GM12878 (cell line): ENCODE data around the gene OR5K1. TPM values are rescaled to one million over a fixed set of nuclear protein-coding genes. Genes with fewer than 3 reads are reported as not detected.

Source experiments
- ATAC-seq: fragments of 200-7000 bp; cut with Tn5 transposase; 3 replicates; pipeline ENCODE4 v1.9.1; 2020; ENCODE audit warnings: mild to moderate bottlenecking, moderate library complexity
- BruUV-seq: library from RNA; stranded (reverse); fragments of 400-500 nt; replicated peaks from 2 replicates; lab custom pipeline; 2021; lab: Mats Ljungman, UMichigan
- CTCF ChIA-PET: fragments of 300-600 bp; sonication (Branson Sonifier 250); formaldehyde crosslinking; extraction: SDS; loops from one replicate; lab custom pipeline; 2021; ENCODE audit warnings: inconsistent platforms; lab: Yijun Ruan, JAX
- POLR2A ChIA-PET: fragments of 350-600 bp; formaldehyde crosslinking; extraction: SDS; loops from one replicate; lab custom pipeline; 2021; ENCODE audit warnings: inconsistent platforms; lab: Charles Lee
- RAD21 ChIA-PET: fragments of 300-600 bp; sonication (Branson Sonifier 250); formaldehyde crosslinking; loops from one replicate; lab custom pipeline; 2023; ENCODE audit warnings: antibody characterized with exemption; ENCODE audit not compliant: unreplicated experiment; lab: Charles Lee
- SMC1A ChIA-PET: fragments of 300-600 bp; sonication (Branson Sonifier 250); formaldehyde crosslinking; loops from one replicate; lab custom pipeline; 2023; ENCODE audit not compliant: unreplicated experiment, uncharacterized antibody; lab: Charles Lee
- DNase-seq: peaks from one replicate; pipeline ENCODE4 v3.0.0-alpha.2; 2011; ENCODE audit warnings: low read depth, low spot score
- FAIRE-seq: peaks from 3 replicates; lab custom pipeline; 2011; peaks lifted over from hg19 to GRCh38; lab: Jason Lieb, UNC
- H2AFZ ChIP-seq: 2 replicates; pipeline ENCODE4 v1.6.0; 2011; ENCODE audit warnings: low read depth, low read length, control low read depth; ENCODE audit not compliant: control insufficient read depth
- H3K27ac ChIP-seq: 2 replicates; pipeline ENCODE4 v1.5.1; 2011; ENCODE audit warnings: control low read depth; ENCODE audit not compliant: control insufficient read depth, insufficient read depth
- H3K27me3 ChIP-seq, 2 experiments: replicated peaks in 1 of 2; 2 replicates each; pipeline versions ENCODE4 v1.6.0 to v1.6.1; 2011; ENCODE audit warnings: low read length in 1 of 2; ENCODE audit not compliant: control insufficient read depth in 2 of 2, insufficient read depth in 2 of 2
- H3K36me3 ChIP-seq, 2 experiments: 2 replicates each; pipeline ENCODE4 v1.5.1; 2011; ENCODE audit warnings: low read length in 1 of 2; ENCODE audit not compliant: control insufficient read depth in 2 of 2, insufficient read depth in 2 of 2
- H3K4me1 ChIP-seq: 2 replicates; pipeline ENCODE4 v1.6.1; 2011; ENCODE audit warnings: mild to moderate bottlenecking, low read length, moderate library complexity, mixed read lengths; ENCODE audit not compliant: control insufficient read depth, insufficient read depth
- H3K4me2 ChIP-seq: 2 replicates; pipeline ENCODE4 v1.6.0; 2011; ENCODE audit warnings: control low read depth; ENCODE audit not compliant: control insufficient read depth, insufficient read depth
- H3K4me3 ChIP-seq: fragments of 200-600 bp; sonication (generic); 2 replicates; pipeline ENCODE4 v1.5.1; 2016
- H3K79me2 ChIP-seq: 2 replicates; pipeline ENCODE4 v1.6.0; 2011; ENCODE audit warnings: low read length; ENCODE audit not compliant: control insufficient read depth, insufficient read depth
- H3K9ac ChIP-seq: 2 replicates; pipeline ENCODE4 v1.8.0; 2011; ENCODE audit warnings: low read length, control low read depth, mixed read lengths; ENCODE audit not compliant: control insufficient read depth, insufficient read depth
- H3K9me3 ChIP-seq: replicated peaks from 3 replicates; pipeline ENCODE4 v1.5.1; 2011; ENCODE audit warnings: mild to moderate bottlenecking, low read length; ENCODE audit not compliant: control insufficient read depth, insufficient read depth
- H4K20me1 ChIP-seq: 2 replicates; pipeline ENCODE4 v1.6.0; 2011; ENCODE audit not compliant: control insufficient read depth, insufficient read depth
- BACH1 ChIP-seq: fragments of 450-650 bp; IDR thresholded peaks from 2 replicates; pipeline ENCODE4 v1.6.1; 2017; ENCODE audit warnings: mild to moderate bottlenecking, borderline replicate concordance
- BCLAF1 ChIP-seq: fragments of 450-650 bp; IDR thresholded peaks from 2 replicates; pipeline ENCODE4 v1.6.1; 2017; ENCODE audit warnings: antibody characterized with exemption, mild to moderate bottlenecking, moderate library complexity
- E2F4 ChIP-seq: IDR thresholded peaks from 2 replicates; pipeline ENCODE4 v1.6.1; 2012; ENCODE audit warnings: low read depth, low read length, improper control_type of control experiment
- KDM1A ChIP-seq: fragments of 200-600 bp; sonication (generic); IDR thresholded peaks from 2 replicates; pipeline ENCODE4 v1.6.1; 2016; ENCODE audit warnings: borderline replicate concordance
- MYC ChIP-seq: IDR thresholded peaks from 2 replicates; pipeline ENCODE4 v1.6.1; 2011; ENCODE audit warnings: mild to moderate bottlenecking, low read length, moderate library complexity, inconsistent platforms; ENCODE audit not compliant: insufficient read depth, insufficient replicate concordance, insufficient read length, severe bottlenecking
- PAX5 ChIP-seq: IDR thresholded peaks from 2 replicates; pipeline ENCODE4 v1.6.1; 2011; ENCODE audit warnings: low read depth, low read length, borderline replicate concordance
- RUNX3 ChIP-seq: IDR thresholded peaks from 2 replicates; pipeline ENCODE4 v1.6.1; 2012; ENCODE audit warnings: low read length, inconsistent platforms
- ZNF622 ChIP-seq: fragments of 450-650 bp; IDR thresholded peaks from 2 replicates; pipeline ENCODE4 v1.6.1; 2017; ENCODE audit warnings: mild to moderate bottlenecking, inconsistent platforms
- ZNF687 ChIP-seq: fragments of 450-650 bp; IDR thresholded peaks from 2 replicates; pipeline ENCODE4 v1.6.1; 2017; ENCODE audit warnings: mild to moderate bottlenecking, moderate library complexity
- WGBS: methylation state at CpG from one replicate; pipeline ENCODE4 v1.1.6; 2016; ENCODE audit warnings: low lambda C conversion rate; ENCODE audit not compliant: insufficient replicate concordance, insufficient coverage; ENCODE audit errors: missing lambda C conversion rate; 5-methylcytosine and 5-hydroxymethylcytosine counted together
- in situ Hi-C: fragments of 300-500 bp; cut with MboI; formaldehyde crosslinking; loops from 9 replicates; pipeline ENCODE4 v1.14.3; 2018; ENCODE audit warnings: mixed read lengths
- intact Hi-C: fragments of 100-400 bp; cut with micrococcal nuclease; formaldehyde crosslinking; loops from one replicate; pipeline ENCODE4 v1.14.2; 2022; ENCODE audit not compliant: unreplicated experiment
- polyA plus RNA-seq, 11 experiments: library from polyadenylated mRNA; depleted of rRNA in 4 of 11; unstranded in 6 of 11; stranded (reverse) in 5 of 11; fragments of >200 nt; fragmentation: Nextera tagmentation in 4 of 11; fragmentation: Illumina TruSeq in 1 of 11; extraction: Ambion mirVana in 4 of 11; extraction: Trizol in 1 of 11; gene quantifications; 1 replicate in 1 of 11; 2 replicates in 10 of 11; pipeline versions ENCODE4 v1.2.1 to v1.2.3, GENCODE V29; 2011 to 2016; ENCODE audit warnings: inconsistent platforms in 2 of 11, missing spikeins in 2 of 11, low read depth in 1 of 11
- total RNA-seq, 4 experiments: library from RNA; depleted of rRNA in 3 of 4; stranded (reverse); fragments of >200 nt in 3 of 4; fragmentation: Illumina TruSeq in 1 of 4; extraction: Trizol in 1 of 4; gene quantifications; 2 replicates each; pipeline versions ENCODE4 v1.2.1 to v1.2.3, GENCODE V29; 2013 to 2021
- TF ChIP-seq, protein P1 (sequence below): fragments of 450-650 bp; IDR thresholded peaks from 2 replicates; pipeline ENCODE4 v1.6.1; 2017; ENCODE audit warnings: borderline replicate concordance
- TF ChIP-seq, protein P2 (sequence below): fragments of 450-650 bp; IDR thresholded peaks from 2 replicates; pipeline ENCODE4 v1.6.1; 2017; ENCODE audit warnings: low read depth, mild to moderate bottlenecking, moderate library complexity

Gene OR5K1
- total and polyA plus RNA-seq, 10 of the 15 experiments (the other 5 are each of a cell fraction or from before 2014, with no cell fraction given), result 0.50 TPM; not detected in 9

DNA sequence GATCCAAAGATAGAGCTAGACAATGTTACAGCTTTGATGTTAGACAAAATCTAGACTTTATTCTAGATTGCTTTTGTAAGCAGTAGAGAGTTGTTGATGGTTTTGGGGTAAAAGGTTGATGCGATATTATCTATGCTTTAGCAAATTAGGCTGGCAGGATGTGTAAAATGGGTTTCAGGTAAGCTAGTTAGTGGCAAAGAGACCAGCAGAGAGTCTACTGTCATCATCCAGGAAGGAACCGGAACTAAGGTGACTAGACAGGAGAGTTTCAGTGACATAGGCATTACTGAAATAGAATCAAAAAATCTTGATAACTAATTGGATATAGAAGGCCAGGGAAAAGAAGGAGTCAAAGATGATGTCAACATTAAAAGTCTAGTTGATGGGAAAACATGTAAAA, 45.6 kb downstream of the OR5K1 start:
- H3K9me3 ChIP-seq, result no peaks in the 10 kb centered on the region
- TF ChIP-seq BACH1 (no peak), BCLAF1 (no peak), E2F4 (no peak), KDM1A (no peak), ZNF687 (no peak), PAX5 (no peak), ZNF622 (no peak), RUNX3 (no peak), MYC (no peak)
- TF ChIP-seq, protein P1, sequence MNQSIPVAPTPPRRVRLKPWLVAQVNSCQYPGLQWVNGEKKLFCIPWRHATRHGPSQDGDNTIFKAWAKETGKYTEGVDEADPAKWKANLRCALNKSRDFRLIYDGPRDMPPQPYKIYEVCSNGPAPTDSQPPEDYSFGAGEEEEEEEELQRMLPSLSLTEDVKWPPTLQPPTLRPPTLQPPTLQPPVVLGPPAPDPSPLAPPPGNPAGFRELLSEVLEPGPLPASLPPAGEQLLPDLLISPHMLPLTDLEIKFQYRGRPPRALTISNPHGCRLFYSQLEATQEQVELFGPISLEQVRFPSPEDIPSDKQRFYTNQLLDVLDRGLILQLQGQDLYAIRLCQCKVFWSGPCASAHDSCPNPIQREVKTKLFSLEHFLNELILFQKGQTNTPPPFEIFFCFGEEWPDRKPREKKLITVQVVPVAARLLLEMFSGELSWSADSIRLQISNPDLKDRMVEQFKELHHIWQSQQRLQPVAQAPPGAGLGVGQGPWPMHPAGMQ, result no peak
- TF ChIP-seq, protein P2, sequence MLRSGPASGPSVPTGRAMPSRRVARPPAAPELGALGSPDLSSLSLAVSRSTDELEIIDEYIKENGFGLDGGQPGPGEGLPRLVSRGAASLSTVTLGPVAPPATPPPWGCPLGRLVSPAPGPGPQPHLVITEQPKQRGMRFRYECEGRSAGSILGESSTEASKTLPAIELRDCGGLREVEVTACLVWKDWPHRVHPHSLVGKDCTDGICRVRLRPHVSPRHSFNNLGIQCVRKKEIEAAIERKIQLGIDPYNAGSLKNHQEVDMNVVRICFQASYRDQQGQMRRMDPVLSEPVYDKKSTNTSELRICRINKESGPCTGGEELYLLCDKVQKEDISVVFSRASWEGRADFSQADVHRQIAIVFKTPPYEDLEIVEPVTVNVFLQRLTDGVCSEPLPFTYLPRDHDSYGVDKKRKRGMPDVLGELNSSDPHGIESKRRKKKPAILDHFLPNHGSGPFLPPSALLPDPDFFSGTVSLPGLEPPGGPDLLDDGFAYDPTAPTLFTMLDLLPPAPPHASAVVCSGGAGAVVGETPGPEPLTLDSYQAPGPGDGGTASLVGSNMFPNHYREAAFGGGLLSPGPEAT, result no peak
- no peaks in the 10 kb centered on the region for H3K79me2 ChIP-seq
- ChIA-PET SMC1A (interaction anchor here (1.1 to 1.5 kb wide), 3 partner anchors 10 to 62 kb away, joined by 3 to 5 read pairs (median 4); no protein-coding TSS in a partner anchor), RAD21 (interaction anchor here (1.0 kb wide), 1 partner anchor 15 kb away, joined by 3 read pairs; the partner anchor contains the start of gene CLDND1), CTCF (interaction anchor here (1.2 kb wide), 1 partner anchor 64 kb away, joined by 4 read pairs; no protein-coding TSS in a partner anchor), POLR2A (interaction anchor here (1.2 kb wide), 1 partner anchor 24 kb away, joined by 3 read pairs; no protein-coding TSS in a partner anchor)
- H3K4me3 ChIP-seq, result no peak overlapping the region
- H2AFZ ChIP-seq, result no peak overlapping the region
- ATAC-seq, result peak; percentile 18; the same call in 2 of the 3 replicates
- FAIRE-seq, result no peak
- no peak for DNase-seq
- no peak overlapping the region for H3K4me2 ChIP-seq
- no peaks in the 10 kb centered on the region for H3K4me1 ChIP-seq
- no TSS peak for BruUV-seq
- no peak overlapping the region for H3K9ac ChIP-seq
- WGBS, result 100% methylated on average over 2 of the region's 2 CpGs
- intact Hi-C loops (no loop called here), in situ Hi-C loops (no loop called here)
- no peak overlapping the region for H3K27ac ChIP-seq
- H4K20me1 ChIP-seq, result no peaks in the 10 kb centered on the region
- H3K27me3 ChIP-seq, result no peaks in the 10 kb centered on the region
- H3K36me3 ChIP-seq, result no peaks in the 10 kb centered on the region; a peak in 1 of 4 replicates
